ENCODE data around the gene DPYSL4. TPM values are rescaled to one million over a fixed set of nuclear protein-coding genes. Genes with fewer than 3 reads are reported as not detected.

DPYSL4 gene
- total and polyA plus RNA-seq, 2 donors = 1.5 to 1.7 TPM

GRCh38 chr10:132196178-132197113, 9.7 kb downstream of the DPYSL4 start:
- no peaks in the 10 kb centered on the region for H3K4me1 ChIP-seq (ENCODE audit: insufficient read depth)
- no peak overlapping the region for H3K27ac ChIP-seq (ENCODE audit: low read depth)
- 87% methylated on average over 30 of the region's 30 CpGs for WGBS
- no peak for DNase-seq (ENCODE audit: extremely low spot score)
- H3K4me3 ChIP-seq (ENCODE audit: low read depth, low read length) = no peak overlapping the region
- no peaks in the 10 kb centered on the region for H3K36me3 ChIP-seq (ENCODE audit: insufficient read depth)

GRCh38 chr10:132197271-132198067, 10.7 kb downstream of the DPYSL4 start:
- no peaks in the 10 kb centered on the region for H3K36me3 ChIP-seq (ENCODE audit: insufficient read depth)
- no peak overlapping the region for H3K27ac ChIP-seq (ENCODE audit: low read depth)
- 83% methylated on average over 25 of the region's 25 CpGs for WGBS
- H3K4me3 ChIP-seq (ENCODE audit: low read depth, low read length) = no peak overlapping the region
- H3K4me1 ChIP-seq (ENCODE audit: insufficient read depth) = no peaks in the 10 kb centered on the region
- no peak for DNase-seq (ENCODE audit: extremely low spot score)

- H3K27ac ChIP-seq (ENCODE audit: low read depth) = no peak overlapping the region
- H3K4me3 ChIP-seq (ENCODE audit: low read depth, low read length) = no peak overlapping the region
- 88% methylated on average over 3 of the region's 3 CpGs for WGBS
- no peaks in the 10 kb centered on the region for H3K36me3 ChIP-seq (ENCODE audit: insufficient read depth)
- DNase-seq (ENCODE audit: extremely low spot score) = no peak
- no peaks in the 10 kb centered on the region for H3K4me1 ChIP-seq (ENCODE audit: insufficient read depth)
These were observed 11.3 kb downstream of the DPYSL4 start for GRCh38 chr10:132198068-132198370.

GRCh38 chr10:132198381-132199181, 11.8 kb downstream of the DPYSL4 start:
- no peaks in the 10 kb centered on the region for H3K4me1 ChIP-seq (ENCODE audit: insufficient read depth)
- 94% methylated on average over 35 of the region's 35 CpGs for WGBS
- no peak for DNase-seq (ENCODE audit: extremely low spot score)
- H3K36me3 ChIP-seq (ENCODE audit: insufficient read depth) = no peaks in the 10 kb centered on the region
- no peak overlapping the region for H3K4me3 ChIP-seq (ENCODE audit: low read depth, low read length)
- no peak overlapping the region for H3K27ac ChIP-seq (ENCODE audit: low read depth)

GRCh38 chr10:132199268-132199853, 12.6 kb downstream of the DPYSL4 start:
- H3K36me3 ChIP-seq (ENCODE audit: insufficient read depth) = no peaks in the 10 kb centered on the region
- DNase-seq (ENCODE audit: extremely low spot score) = no peak
- WGBS = 83% methylated on average over 11 of the region's 11 CpGs
- no peak overlapping the region for H3K4me3 ChIP-seq (ENCODE audit: low read depth, low read length)
- no peaks in the 10 kb centered on the region for H3K4me1 ChIP-seq (ENCODE audit: insufficient read depth)
- H3K27ac ChIP-seq (ENCODE audit: low read depth) = no peak overlapping the region

GRCh38 chr10:132199854-132200311, 13.1 kb downstream of the DPYSL4 start:
- Histone ChIP-seq H3K4me3 (ENCODE audit: low read depth, low read length) (no peak overlapping the region), H3K36me3 (ENCODE audit: insufficient read depth) (no peaks in the 10 kb centered on the region), H3K4me1 (ENCODE audit: insufficient read depth) (no peaks in the 10 kb centered on the region), H3K27ac (ENCODE audit: low read depth) (no peak overlapping the region)
- DNase-seq (ENCODE audit: extremely low spot score) = no peak
- WGBS = 86% methylated on average over 16 of the region's 16 CpGs

GRCh38 chr10:132200344-132201110, 13.8 kb downstream of the DPYSL4 start:
- Histone ChIP-seq H3K27ac (ENCODE audit: low read depth) (no peak overlapping the region), H3K4me3 (ENCODE audit: low read depth, low read length) (no peak overlapping the region), H3K36me3 (ENCODE audit: insufficient read depth) (no peaks in the 10 kb centered on the region), H3K4me1 (ENCODE audit: insufficient read depth) (no peaks in the 10 kb centered on the region)
- WGBS = 87% methylated on average over 35 of the region's 35 CpGs
- no peak for DNase-seq (ENCODE audit: extremely low spot score)

- no peak for DNase-seq (ENCODE audit: extremely low spot score)
- Histone ChIP-seq H3K27ac (ENCODE audit: low read depth) (no peak overlapping the region), H3K4me1 (ENCODE audit: insufficient read depth) (no peaks in the 10 kb centered on the region), H3K36me3 (ENCODE audit: insufficient read depth) (no peaks in the 10 kb centered on the region), H3K4me3 (ENCODE audit: low read depth, low read length) (no peak overlapping the region)
- WGBS = 92% methylated on average over 35 of the region's 35 CpGs
These were observed 14.6 kb downstream of the DPYSL4 start for GRCh38 chr10:132201111-132201969.

- WGBS = 89% methylated on average over 48 of the region's 48 CpGs
- no peaks in the 10 kb centered on the region for H3K4me1 ChIP-seq (ENCODE audit: insufficient read depth)
- no peak for DNase-seq (ENCODE audit: extremely low spot score)
- no peaks in the 10 kb centered on the region for H3K36me3 ChIP-seq (ENCODE audit: insufficient read depth)
- no peak overlapping the region for H3K27ac ChIP-seq (ENCODE audit: low read depth)
- H3K4me3 ChIP-seq (ENCODE audit: low read depth, low read length) = no peak overlapping the region
These were observed 15.6 kb downstream of the DPYSL4 start for GRCh38 chr10:132202070-132202970.

- Histone ChIP-seq H3K36me3 (ENCODE audit: insufficient read depth) (no peaks in the 10 kb centered on the region), H3K4me3 (ENCODE audit: low read depth, low read length) (no peak overlapping the region), H3K4me1 (ENCODE audit: insufficient read depth) (no peaks in the 10 kb centered on the region), H3K27ac (ENCODE audit: low read depth) (no peak overlapping the region)
- 89% methylated on average over 34 of the region's 34 CpGs for WGBS
- DNase-seq (ENCODE audit: extremely low spot score) = no peak
These were observed 16.7 kb downstream of the DPYSL4 start for GRCh38 chr10:132203256-132204077.
